Measurements from ENCODE around the gene SHLD2.
"Not testable (repeated sequence)": the region's sequence is repeated elsewhere in the genome, so short reads cannot be mapped to it uniquely, and the experiment has no call there.

The SHLD2 gene

GRCh38 chr10:87213806-87214205, 118.8 kb downstream of the SHLD2 start:
- not testable (repeated sequence) for H3K9me3 ChIP-seq (ENCODE audit: control insufficient read depth, low read length); H3K27ac ChIP-seq (ENCODE audit: low read depth, low read length, severe bottlenecking); H3K4me1 ChIP-seq (ENCODE audit: control insufficient read depth, insufficient read depth, low read length, poor library complexity, severe bottlenecking); H3K4me3 ChIP-seq (ENCODE audit: extremely low read depth, insufficient read depth, low read length, poor library complexity, severe bottlenecking); H3K36me3 ChIP-seq (ENCODE audit: control insufficient read depth, insufficient read depth, low read length)
- WGBS, 2 experiments (ENCODE audit: insufficient coverage in 2 of 2): 100% methylated on average over 1 to 2 of the region's 21 CpGs

DNA sequence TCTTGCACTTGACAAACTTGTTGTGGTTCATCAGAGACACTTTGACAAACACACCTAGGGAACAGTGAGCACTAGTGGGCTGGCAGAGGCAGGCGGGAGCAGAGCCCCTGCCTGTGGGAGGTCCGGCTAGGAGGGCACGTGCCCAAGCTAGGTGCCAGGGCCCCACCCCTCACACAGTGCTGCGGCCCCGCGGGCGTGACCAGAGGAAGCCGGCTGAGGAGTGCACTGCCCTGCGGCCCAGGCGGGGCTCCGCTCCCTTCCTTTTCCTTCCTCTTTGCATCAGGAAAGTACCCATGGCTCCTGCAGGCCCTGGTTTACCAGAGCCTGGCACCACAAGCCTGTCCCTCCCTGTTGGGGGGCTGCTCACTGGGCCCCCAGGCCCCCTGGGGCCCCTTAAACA, 121.1 kb downstream of the SHLD2 start:
- H3K4me1 ChIP-seq (ENCODE audit: control insufficient read depth, insufficient read depth, low read length, poor library complexity, severe bottlenecking); H3K9me3 ChIP-seq (ENCODE audit: control insufficient read depth, low read length); H3K27ac ChIP-seq (ENCODE audit: low read depth, low read length, severe bottlenecking); H3K4me3 ChIP-seq (ENCODE audit: extremely low read depth, insufficient read depth, low read length, poor library complexity, severe bottlenecking); H3K36me3 ChIP-seq (ENCODE audit: control insufficient read depth, insufficient read depth, low read length): not testable (repeated sequence)
- WGBS, 2 experiments (ENCODE audit: insufficient coverage in 2 of 2): 95 to 100% methylated on average over 1 to 7 of the region's 11 CpGs

DNA sequence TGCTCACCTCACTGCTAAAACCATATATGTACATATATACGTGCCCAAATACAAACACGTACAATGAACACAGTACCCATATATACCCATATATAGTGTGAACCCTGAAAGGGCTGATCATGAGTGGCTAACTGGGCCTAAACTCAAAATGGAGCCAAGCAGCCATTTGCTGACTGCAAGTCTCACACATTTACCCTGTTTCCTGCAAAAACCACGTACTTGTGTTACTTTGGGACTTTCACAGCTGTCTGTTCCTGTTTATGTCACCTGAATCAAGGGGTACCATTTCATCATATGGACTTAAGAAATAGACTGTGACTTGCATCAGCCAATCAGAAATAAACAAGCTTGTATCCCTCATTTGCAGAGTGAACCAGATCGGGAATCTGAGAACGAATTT, 124.4 kb downstream of the SHLD2 start:
- not testable (repeated sequence) for H3K9me3 ChIP-seq (ENCODE audit: control insufficient read depth, low read length); H3K36me3 ChIP-seq (ENCODE audit: control insufficient read depth, insufficient read depth, low read length); H3K27ac ChIP-seq (ENCODE audit: low read depth, low read length, severe bottlenecking); H3K4me1 ChIP-seq (ENCODE audit: control insufficient read depth, insufficient read depth, low read length, poor library complexity, severe bottlenecking); H3K4me3 ChIP-seq (ENCODE audit: extremely low read depth, insufficient read depth, low read length, poor library complexity, severe bottlenecking)
- WGBS, 2 experiments (ENCODE audit: insufficient coverage in 2 of 2): no CpG with 5 or more reads among the region's 5 CpGs

- not testable (repeated sequence) for H3K4me3 ChIP-seq (ENCODE audit: extremely low read depth, insufficient read depth, low read length, poor library complexity, severe bottlenecking); H3K36me3 ChIP-seq (ENCODE audit: control insufficient read depth, insufficient read depth, low read length)
- WGBS, 2 experiments (ENCODE audit: insufficient coverage in 2 of 2): 96 to 97% methylated on average over 13 to 16 of the region's 30 CpGs
Observed at GRCh38 chr10:87222789-87223188, 127.8 kb downstream of the SHLD2 start.

DNA sequence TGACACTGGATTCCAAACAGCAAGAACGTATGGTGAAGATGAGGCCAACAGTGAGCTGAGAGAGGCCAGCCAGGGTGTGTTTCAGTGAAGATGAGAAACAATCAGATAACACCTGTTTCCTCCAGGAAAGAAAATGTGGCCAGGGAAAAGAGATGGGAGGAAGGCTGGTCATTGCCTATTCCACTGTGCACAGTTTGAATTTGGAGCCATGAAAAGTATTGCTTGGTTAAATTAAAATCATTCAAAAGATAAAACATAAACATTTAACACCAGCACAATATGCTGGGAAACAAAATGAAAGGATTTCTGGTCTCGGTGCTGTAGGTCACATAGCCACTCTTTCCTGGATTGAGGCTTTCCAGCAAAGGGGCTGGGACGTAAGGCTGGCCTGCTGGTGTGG, 130.1 kb downstream of the SHLD2 start, which contains the start of gene NUTM2A:
NUTM2A (plus strand) TSS at position 301 of the 400 bp plus-strand sequence. CDS start 383 bp downstream, outside the sequence.
- not testable (repeated sequence) for H3K36me3 ChIP-seq (ENCODE audit: control insufficient read depth, insufficient read depth, low read length); H3K9me3 ChIP-seq (ENCODE audit: control insufficient read depth, low read length); H3K27ac ChIP-seq (ENCODE audit: low read depth, low read length, severe bottlenecking); H3K4me1 ChIP-seq (ENCODE audit: control insufficient read depth, insufficient read depth, low read length, poor library complexity, severe bottlenecking); H3K4me3 ChIP-seq (ENCODE audit: extremely low read depth, insufficient read depth, low read length, poor library complexity, severe bottlenecking)
- no CpG with 5 or more reads among the region's 3 CpGs for WGBS, 2 experiments (ENCODE audit: insufficient coverage in 2 of 2)

More at GRCh38 chr10:87222789-87223188, 127.8 kb downstream of the SHLD2 start:
- not testable (repeated sequence) for H3K4me1 ChIP-seq (ENCODE audit: control insufficient read depth, insufficient read depth, low read length, poor library complexity, severe bottlenecking); H3K27ac ChIP-seq (ENCODE audit: low read depth, low read length, severe bottlenecking); H3K9me3 ChIP-seq (ENCODE audit: control insufficient read depth, low read length)

GRCh38 chr10:87228247-87228646, 133.2 kb downstream of the SHLD2 start:
- not testable (repeated sequence) for H3K9me3 ChIP-seq (ENCODE audit: control insufficient read depth, low read length); H3K36me3 ChIP-seq (ENCODE audit: control insufficient read depth, insufficient read depth, low read length); H3K27ac ChIP-seq (ENCODE audit: low read depth, low read length, severe bottlenecking); H3K4me1 ChIP-seq (ENCODE audit: control insufficient read depth, insufficient read depth, low read length, poor library complexity, severe bottlenecking); H3K4me3 ChIP-seq (ENCODE audit: extremely low read depth, insufficient read depth, low read length, poor library complexity, severe bottlenecking)
- 88% methylated on average over 5 of the region's 20 CpGs; no CpG with 5 or more reads in 1 of the 2 experiments for WGBS, 2 experiments (ENCODE audit: insufficient coverage in 2 of 2)

DNA sequence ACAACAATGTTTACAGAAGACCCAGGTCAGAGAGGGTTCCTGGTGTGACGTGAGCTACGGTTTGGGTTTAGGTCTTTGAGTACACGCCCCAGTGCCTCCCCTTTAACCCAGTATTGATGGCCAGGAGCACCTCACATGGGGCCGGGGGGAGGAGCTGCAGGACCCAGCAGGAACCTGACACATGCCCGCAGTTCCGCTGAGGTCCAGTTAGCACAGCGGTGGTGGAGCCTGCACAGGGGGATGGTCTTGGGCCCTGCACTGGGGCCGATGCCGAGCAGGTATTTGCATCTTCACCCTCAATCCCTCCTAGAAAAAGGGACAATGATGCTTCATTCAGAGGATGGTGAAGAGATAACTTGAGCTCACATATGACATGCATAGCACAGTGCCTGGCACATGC, 134.2 kb downstream of the SHLD2 start:
- 94 to 95% methylated on average over 3 to 6 of the region's 9 CpGs for WGBS, 2 experiments (ENCODE audit: insufficient coverage in 2 of 2)
- not testable (repeated sequence) for H3K4me3 ChIP-seq (ENCODE audit: extremely low read depth, insufficient read depth, low read length, poor library complexity, severe bottlenecking)

GRCh38 chr10:87234854-87235253, 139.8 kb downstream of the SHLD2 start:
- WGBS, 2 experiments (ENCODE audit: insufficient coverage in 2 of 2): no CpG with 5 or more reads among the region's 7 CpGs
- H3K4me3 ChIP-seq (ENCODE audit: extremely low read depth, insufficient read depth, low read length, poor library complexity, severe bottlenecking); H3K27ac ChIP-seq (ENCODE audit: low read depth, low read length, severe bottlenecking); H3K36me3 ChIP-seq (ENCODE audit: control insufficient read depth, insufficient read depth, low read length); H3K4me1 ChIP-seq (ENCODE audit: control insufficient read depth, insufficient read depth, low read length, poor library complexity, severe bottlenecking); H3K9me3 ChIP-seq (ENCODE audit: control insufficient read depth, low read length): not testable (repeated sequence)

More for the DNA sequence above, 134.2 kb downstream of the SHLD2 start:
- H3K9me3 ChIP-seq (ENCODE audit: control insufficient read depth, low read length); H3K27ac ChIP-seq (ENCODE audit: low read depth, low read length, severe bottlenecking); H3K4me1 ChIP-seq (ENCODE audit: control insufficient read depth, insufficient read depth, low read length, poor library complexity, severe bottlenecking); H3K36me3 ChIP-seq (ENCODE audit: control insufficient read depth, insufficient read depth, low read length): not testable (repeated sequence)

DNA sequence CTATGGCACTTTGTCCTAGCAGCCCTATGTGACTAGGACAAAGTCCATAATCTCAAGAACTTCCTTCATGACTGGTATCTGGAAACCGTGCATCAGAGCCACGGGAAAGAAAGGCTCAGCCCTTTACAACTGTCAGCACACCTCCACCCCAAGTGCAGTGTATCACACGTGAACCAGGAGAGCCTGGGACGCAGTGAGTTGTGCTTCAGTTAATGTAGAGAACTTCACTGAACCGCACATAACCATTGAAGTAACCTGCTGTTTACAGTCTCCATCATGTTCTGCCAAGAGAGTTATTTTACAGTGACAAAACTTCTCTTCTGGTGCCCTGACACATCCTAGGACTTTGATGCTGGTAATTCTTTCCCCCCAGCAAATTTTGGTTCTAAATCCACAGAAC, 142.2 kb downstream of the SHLD2 start:
- not testable (repeated sequence) for H3K9me3 ChIP-seq (ENCODE audit: control insufficient read depth, low read length); H3K4me3 ChIP-seq (ENCODE audit: extremely low read depth, insufficient read depth, low read length, poor library complexity, severe bottlenecking); H3K4me1 ChIP-seq (ENCODE audit: control insufficient read depth, insufficient read depth, low read length, poor library complexity, severe bottlenecking); H3K36me3 ChIP-seq (ENCODE audit: control insufficient read depth, insufficient read depth, low read length); H3K27ac ChIP-seq (ENCODE audit: low read depth, low read length, severe bottlenecking)
- WGBS, 2 experiments (ENCODE audit: insufficient coverage in 2 of 2): 83 to 100% methylated on average over 1 of the region's 5 CpGs

DNA sequence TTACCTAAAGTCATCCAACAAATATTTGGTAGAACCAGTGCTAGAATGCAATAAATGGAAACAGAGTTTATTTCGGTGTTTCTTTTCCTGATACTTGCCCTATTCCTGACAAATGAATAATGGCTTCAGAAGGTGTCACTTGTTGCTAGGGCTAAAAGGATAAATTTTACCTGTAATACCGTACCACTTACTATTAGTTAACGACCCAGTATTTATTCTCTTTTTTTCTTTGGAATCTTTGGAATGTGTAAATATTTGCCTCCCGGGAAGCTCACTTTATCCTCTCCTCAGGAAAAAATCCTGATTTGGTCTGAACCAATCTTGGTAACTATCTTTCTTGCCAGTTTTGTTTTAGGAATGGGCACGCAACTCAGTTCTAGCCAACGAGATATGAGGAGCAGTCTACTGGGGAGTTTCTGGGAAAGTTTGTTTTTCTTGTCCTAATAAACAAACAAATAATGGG, 144.4 kb downstream of the SHLD2 start:
- not testable (repeated sequence) for H3K4me3 ChIP-seq (ENCODE audit: extremely low read depth, insufficient read depth, low read length, poor library complexity, severe bottlenecking); H3K27ac ChIP-seq (ENCODE audit: low read depth, low read length, severe bottlenecking); H3K9me3 ChIP-seq (ENCODE audit: control insufficient read depth, low read length); H3K4me1 ChIP-seq (ENCODE audit: control insufficient read depth, insufficient read depth, low read length, poor library complexity, severe bottlenecking); H3K36me3 ChIP-seq (ENCODE audit: control insufficient read depth, insufficient read depth, low read length)
- no CpG with 5 or more reads among the region's 6 CpGs for WGBS, 2 experiments (ENCODE audit: insufficient coverage in 2 of 2)

Measured in mesodermal cell (in vitro differentiated cells).